Stimulated activated CD4-positive, alpha-beta T cell treated with anti-CD3 and anti-CD28 coated beads, Interleukin-15, amount 100 ng/mL, for 24 hours (primary cell): ENCODE data around the gene EPHB2.

Source experiments
- DNase-seq: peaks from one replicate; pipeline ENCODE4 v3.0.0-alpha.2; 2020

The EPHB2 gene

GRCh38 chr1:22782406-22782805, 71.8 kb downstream of the EPHB2 start:
- DNase-seq: no peak

GRCh38 chr1:22784317-22784716, 73.7 kb downstream of the EPHB2 start:
- DNase-seq: no peak

GRCh38 chr1:22784737-22785136, 74.1 kb downstream of the EPHB2 start:
- DNase-seq: no peak

GRCh38 chr1:22786101-22786500, 75.5 kb downstream of the EPHB2 start:
- DNase-seq: no peak

- DNase-seq: no peak
These were observed 76.3 kb downstream of the EPHB2 start for GRCh38 chr1:22786719-22787489.

GRCh38 chr1:22787636-22788035, 77.0 kb downstream of the EPHB2 start:
- DNase-seq: no peak

GRCh38 chr1:22788254-22788661, 77.6 kb downstream of the EPHB2 start:
- no peak for DNase-seq

GRCh38 chr1:22789356-22789994, 78.8 kb downstream of the EPHB2 start:
- no peak for DNase-seq

- no peak for DNase-seq
These were observed 79.8 kb downstream of the EPHB2 start for GRCh38 chr1:22790232-22791008.

- no peak for DNase-seq
These were observed 81.2 kb downstream of the EPHB2 start for GRCh38 chr1:22791831-22792347.

- DNase-seq: no peak
These were observed 81.9 kb downstream of the EPHB2 start for GRCh38 chr1:22792396-22793160.

GRCh38 chr1:22793647-22794046, 83.0 kb downstream of the EPHB2 start:
- DNase-seq: no peak

GRCh38 chr1:22794647-22795365, 84.2 kb downstream of the EPHB2 start:
- no peak for DNase-seq

GRCh38 chr1:22795366-22795714, 84.7 kb downstream of the EPHB2 start:
- DNase-seq: no peak

GRCh38 chr1:22796642-22797041, 86.0 kb downstream of the EPHB2 start:
- DNase-seq: no peak

GRCh38 chr1:22798083-22798482, 87.4 kb downstream of the EPHB2 start:
- no peak for DNase-seq

GRCh38 chr1:22799971-22800370, 89.3 kb downstream of the EPHB2 start:
- no peak for DNase-seq

- DNase-seq: no peak
These were observed 90.0 kb downstream of the EPHB2 start for GRCh38 chr1:22800629-22801028.

- DNase-seq: no peak
These were observed 90.7 kb downstream of the EPHB2 start for GRCh38 chr1:22801347-22801746.

- no peak for DNase-seq
These were observed 91.1 kb downstream of the EPHB2 start for GRCh38 chr1:22801761-22802160.

GRCh38 chr1:22803833-22804232, 93.2 kb downstream of the EPHB2 start:
- DNase-seq: no peak

GRCh38 chr1:22804406-22804805, 93.8 kb downstream of the EPHB2 start:
- DNase-seq: no peak
